ENCODE results near the gene STARD9.
"Not testable (repeated sequence)": the region's sequence is repeated elsewhere in the genome, so short reads cannot be mapped to it uniquely, and the experiment has no call there.

STARD9 gene

DNA sequence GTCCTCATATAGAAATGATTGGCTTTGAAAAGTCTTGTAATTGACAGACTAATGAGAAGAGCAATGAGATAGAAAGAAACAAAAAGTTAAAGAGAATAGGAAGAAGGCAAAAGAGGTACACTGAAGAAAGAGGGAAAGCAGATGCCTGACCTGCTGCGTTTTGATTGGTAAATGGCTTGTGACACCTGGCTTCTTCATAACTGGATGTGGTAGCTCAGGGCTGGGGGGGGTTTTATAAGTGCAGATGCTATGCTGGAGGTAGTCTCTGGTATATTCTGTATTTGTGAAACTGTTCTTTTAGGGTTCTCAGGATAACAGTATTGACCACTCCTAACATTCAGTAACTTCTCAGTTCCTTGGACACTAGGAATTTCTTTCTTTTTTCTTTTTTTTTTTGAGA is 1.4 kb downstream of the STARD9 start:
- Mint-ChIP-seq H3K4me1 (ENCODE audit: low read depth) (peaks cover 45% of the 10 kb centered on the region), H3K27ac (no peak overlapping the region), H3K36me3 (ENCODE audit: low read depth) (peaks cover 15% of the 10 kb centered on the region), H3K4me3 (peak overlapping the region; percentile 94), H3K9me3 (no peaks in the 10 kb centered on the region), H3K27me3 (ENCODE audit: low read depth) (peaks cover 28% of the 10 kb centered on the region)
- no peak for DNase-seq (ENCODE audit: low spot score)

DNA sequence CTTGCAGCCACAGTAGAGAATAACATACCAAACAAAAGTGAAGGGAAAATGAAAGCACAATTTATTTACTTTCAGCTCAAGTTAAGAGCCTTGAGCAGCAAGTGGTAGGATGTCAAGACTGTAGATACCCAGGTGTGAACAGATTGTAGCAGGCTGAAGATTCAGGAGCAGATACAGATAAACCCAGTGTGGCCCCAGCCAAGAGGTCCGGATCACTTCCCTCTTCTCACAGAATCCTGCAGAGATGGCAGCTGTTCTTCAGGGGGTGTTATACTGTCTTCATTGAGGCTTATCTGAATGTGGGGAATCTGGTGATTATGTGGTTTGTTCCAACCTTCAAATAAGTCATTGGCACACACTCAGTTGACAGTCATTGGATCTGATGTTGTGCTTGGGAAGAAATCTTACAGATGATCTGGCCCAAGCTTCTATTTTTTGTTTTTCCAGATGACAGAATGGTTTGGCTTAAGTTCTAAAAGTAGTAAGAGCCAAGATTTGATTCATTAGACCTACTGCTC is 2.2 kb downstream of the STARD9 start:
- peaks cover 50% of the 10 kb centered on the region for H3K4me1 Mint-ChIP-seq (ENCODE audit: low read depth)
- peaks cover 14% of the 10 kb centered on the region for H3K36me3 Mint-ChIP-seq (ENCODE audit: low read depth)
- peak overlapping the region; percentile 60 for H3K4me3 Mint-ChIP-seq
- no peaks in the 10 kb centered on the region for H3K9me3 Mint-ChIP-seq
- H3K27ac Mint-ChIP-seq = peak overlapping the region; percentile 15
- DNase-seq (ENCODE audit: low spot score) = no peak
- peaks cover 28% of the 10 kb centered on the region for H3K27me3 Mint-ChIP-seq (ENCODE audit: low read depth)

DNA sequence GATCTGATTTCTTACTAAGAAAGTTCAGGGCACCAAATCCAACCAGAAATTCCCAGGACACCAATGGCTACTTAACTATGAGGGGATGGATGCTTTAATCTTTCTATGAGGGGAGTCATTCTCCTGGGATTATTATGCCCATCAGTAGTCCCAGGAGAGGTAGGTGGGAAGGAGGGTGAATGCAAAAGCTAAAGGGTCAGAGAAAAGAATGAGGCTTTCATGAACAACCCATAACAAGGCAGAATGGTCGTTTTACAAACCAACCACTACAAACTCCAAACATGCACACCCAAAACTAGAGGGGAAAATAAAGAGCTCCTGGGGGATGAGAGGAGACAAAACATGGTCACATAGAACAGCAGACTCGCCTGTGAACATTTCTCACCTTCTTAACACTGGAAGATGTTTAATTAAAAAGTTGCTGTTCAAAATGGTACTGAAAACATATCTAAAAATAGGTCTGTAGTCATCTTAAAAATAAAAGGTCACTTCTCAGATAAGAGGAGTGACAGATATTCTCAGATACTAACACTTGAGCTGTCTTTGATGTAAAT is 3.7 kb downstream of the STARD9 start:
- DNase-seq (ENCODE audit: low spot score) = no peak
- no peaks in the 10 kb centered on the region for H3K9me3 Mint-ChIP-seq
- no peak overlapping the region for H3K27ac Mint-ChIP-seq
- H3K27me3 Mint-ChIP-seq (ENCODE audit: low read depth) = peaks cover 28% of the 10 kb centered on the region
- peak overlapping the region; percentile 5 for H3K4me3 Mint-ChIP-seq
- peaks cover 15% of the 10 kb centered on the region for H3K36me3 Mint-ChIP-seq (ENCODE audit: low read depth)
- H3K4me1 Mint-ChIP-seq (ENCODE audit: low read depth) = peaks cover 56% of the 10 kb centered on the region

- Mint-ChIP-seq H3K9me3 (no peaks in the 10 kb centered on the region), H3K27me3 (ENCODE audit: low read depth) (peaks cover 27% of the 10 kb centered on the region), H3K4me3 (peak overlapping the region; percentile 89), H3K36me3 (ENCODE audit: low read depth) (peaks cover 17% of the 10 kb centered on the region), H3K27ac (peak overlapping the region; percentile 79), H3K4me1 (ENCODE audit: low read depth) (peaks cover 50% of the 10 kb centered on the region)
- peak; percentile 78 for DNase-seq (ENCODE audit: low spot score)
These were observed 5.9 kb downstream of the STARD9 start for GRCh38 chr15:42581272-42581730.

DNA sequence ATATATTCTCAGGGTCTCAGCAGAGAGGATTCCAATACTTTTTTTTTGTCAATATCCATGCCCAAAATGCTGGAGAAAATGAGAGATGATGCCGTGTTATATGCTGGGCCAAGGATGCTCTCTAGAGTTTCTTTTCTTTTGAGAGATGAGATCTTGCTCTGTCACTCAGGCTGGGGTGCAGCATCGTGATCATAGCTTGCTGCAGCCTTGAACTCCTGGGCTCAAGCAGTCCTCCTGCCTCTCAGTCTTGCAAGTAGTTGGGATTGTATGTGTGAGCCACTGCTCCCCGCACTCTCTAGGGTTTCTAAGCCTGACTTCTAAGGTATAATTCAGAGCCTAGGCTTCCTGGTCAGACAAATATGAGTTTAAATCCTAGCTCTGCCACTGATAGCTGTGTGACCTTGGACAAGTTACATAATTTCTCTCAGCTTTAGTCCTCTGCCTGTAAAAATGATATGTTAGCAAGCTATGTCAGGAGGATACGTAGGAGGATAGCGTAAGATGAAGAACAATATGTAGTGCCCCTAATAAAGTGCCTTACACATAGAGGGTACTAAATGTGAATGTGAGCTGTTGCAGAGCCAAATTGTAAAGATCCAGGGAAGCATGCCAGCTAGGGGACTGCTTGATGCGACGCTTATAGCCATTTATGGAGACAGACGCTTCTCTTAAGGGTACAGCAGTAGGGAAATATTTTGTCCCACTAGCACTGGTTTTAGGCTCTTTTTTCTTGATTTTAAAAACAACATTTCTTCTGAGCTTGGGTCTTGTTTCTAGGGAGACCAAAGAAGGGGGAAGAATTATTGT is 7.4 kb downstream of the STARD9 start:
- Mint-ChIP-seq H3K4me1 (ENCODE audit: low read depth) (peaks cover 39% of the 10 kb centered on the region), H3K36me3 (ENCODE audit: low read depth) (peaks cover 17% of the 10 kb centered on the region), H3K9me3 (no peaks in the 10 kb centered on the region), H3K27ac (no peak overlapping the region), H3K27me3 (ENCODE audit: low read depth) (peaks cover 23% of the 10 kb centered on the region), H3K4me3 (no peak overlapping the region)
- no peak for DNase-seq (ENCODE audit: low spot score)

DNA sequence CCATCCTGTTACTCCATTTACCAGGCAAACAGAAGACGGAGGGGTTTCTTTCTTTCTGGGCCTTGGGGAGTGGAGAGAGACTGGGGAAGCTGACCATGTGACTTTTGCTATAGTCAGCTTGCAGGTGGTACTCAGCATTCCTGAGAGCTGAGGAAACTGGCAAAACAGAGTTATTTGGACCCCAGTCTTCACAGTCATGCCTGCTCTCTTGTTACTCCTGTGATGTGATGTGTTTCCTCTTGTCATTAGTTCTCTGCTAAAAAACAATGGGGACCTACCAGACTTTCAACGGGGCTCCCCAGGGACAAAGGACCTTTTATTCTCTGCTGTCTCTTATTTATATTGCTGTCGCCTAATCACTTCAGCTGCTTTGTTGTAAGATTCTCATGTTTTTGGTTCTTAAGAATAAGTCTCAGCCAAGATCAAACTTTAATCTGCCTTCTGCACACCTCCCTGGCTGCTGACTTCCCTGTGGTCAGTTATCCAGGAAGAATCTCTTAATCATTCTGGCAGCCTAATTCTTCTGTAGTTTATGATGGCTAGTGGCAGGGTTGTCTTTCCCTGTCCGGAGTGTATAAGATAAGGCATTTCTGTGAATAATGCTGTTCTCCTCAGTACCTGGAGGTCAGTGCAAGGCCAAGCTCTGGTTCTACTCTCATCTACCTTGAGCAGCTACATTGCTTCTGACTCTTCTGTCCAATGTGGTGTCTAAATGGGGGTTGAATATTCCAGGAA is 8.8 kb downstream of the STARD9 start:
- Mint-ChIP-seq H3K4me3 (no peak overlapping the region), H3K27me3 (ENCODE audit: low read depth) (peaks cover 13% of the 10 kb centered on the region), H3K36me3 (ENCODE audit: low read depth) (peaks cover 12% of the 10 kb centered on the region), H3K4me1 (ENCODE audit: low read depth) (peaks cover 30% of the 10 kb centered on the region), H3K9me3 (no peaks in the 10 kb centered on the region), H3K27ac (no peak overlapping the region)
- no peak for DNase-seq (ENCODE audit: low spot score)

- no peak overlapping the region for H3K4me3 Mint-ChIP-seq
- H3K9me3 Mint-ChIP-seq = no peaks in the 10 kb centered on the region
- H3K27me3 Mint-ChIP-seq (ENCODE audit: low read depth) = no peaks in the 10 kb centered on the region
- H3K36me3 Mint-ChIP-seq (ENCODE audit: low read depth) = peaks cover 11% of the 10 kb centered on the region
- H3K4me1 Mint-ChIP-seq (ENCODE audit: low read depth) = peaks cover 4% of the 10 kb centered on the region
- DNase-seq (ENCODE audit: low spot score) = no peak
- H3K27ac Mint-ChIP-seq = no peak overlapping the region
These were observed 15.3 kb downstream of the STARD9 start for GRCh38 chr15:42590619-42591237.

GRCh38 chr15:42591238-42591934 is 16.0 kb downstream of the STARD9 start:
- Mint-ChIP-seq H3K27ac (no peak overlapping the region), H3K4me1 (ENCODE audit: low read depth) (peaks cover 4% of the 10 kb centered on the region), H3K36me3 (ENCODE audit: low read depth) (peaks cover 11% of the 10 kb centered on the region), H3K9me3 (no peaks in the 10 kb centered on the region), H3K27me3 (ENCODE audit: low read depth) (no peaks in the 10 kb centered on the region), H3K4me3 (no peak overlapping the region)
- DNase-seq (ENCODE audit: low spot score) = no peak

- Mint-ChIP-seq H3K27ac (no peak overlapping the region), H3K36me3 (ENCODE audit: low read depth) (peaks cover 11% of the 10 kb centered on the region), H3K9me3 (no peaks in the 10 kb centered on the region), H3K4me3 (no peak overlapping the region), H3K4me1 (ENCODE audit: low read depth) (peaks cover 4% of the 10 kb centered on the region), H3K27me3 (ENCODE audit: low read depth) (no peaks in the 10 kb centered on the region)
- no peak for DNase-seq (ENCODE audit: low spot score)
These were observed 17.3 kb downstream of the STARD9 start for GRCh38 chr15:42592716-42593115.

DNA sequence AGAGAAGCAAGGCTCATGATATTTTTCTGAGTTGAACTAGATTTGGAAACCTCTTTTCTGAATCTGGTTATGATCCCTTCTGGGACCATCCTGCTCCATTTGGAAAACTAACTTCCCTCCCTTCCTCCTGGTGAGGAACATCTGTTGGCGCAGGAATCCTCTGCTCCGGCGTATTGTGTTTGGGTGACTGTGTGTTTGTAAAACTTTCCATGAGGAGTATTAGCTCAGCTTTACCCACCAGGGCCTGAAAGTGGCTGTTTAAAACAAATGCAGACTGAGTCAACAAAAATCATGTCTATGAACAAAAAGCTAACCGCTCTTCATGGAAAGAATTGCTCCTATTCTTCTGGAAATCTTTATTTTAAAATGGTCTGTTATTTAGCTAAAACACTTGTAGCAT is 17.7 kb downstream of the STARD9 start:
- H3K4me1 Mint-ChIP-seq (ENCODE audit: low read depth) = peaks cover 4% of the 10 kb centered on the region
- no peak overlapping the region for H3K4me3 Mint-ChIP-seq
- peaks cover 11% of the 10 kb centered on the region for H3K36me3 Mint-ChIP-seq (ENCODE audit: low read depth)
- no peak for DNase-seq (ENCODE audit: low spot score)
- H3K9me3 Mint-ChIP-seq = no peaks in the 10 kb centered on the region
- no peak overlapping the region for H3K27ac Mint-ChIP-seq
- H3K27me3 Mint-ChIP-seq (ENCODE audit: low read depth) = no peaks in the 10 kb centered on the region

- H3K4me3 Mint-ChIP-seq = no peak overlapping the region
- H3K4me1 Mint-ChIP-seq (ENCODE audit: low read depth) = peaks cover 4% of the 10 kb centered on the region
- no peak for DNase-seq (ENCODE audit: low spot score)
- no peaks in the 10 kb centered on the region for H3K27me3 Mint-ChIP-seq (ENCODE audit: low read depth)
- no peak overlapping the region for H3K27ac Mint-ChIP-seq
- no peaks in the 10 kb centered on the region for H3K9me3 Mint-ChIP-seq
- peaks cover 11% of the 10 kb centered on the region for H3K36me3 Mint-ChIP-seq (ENCODE audit: low read depth)
These were observed 18.7 kb downstream of the STARD9 start for GRCh38 chr15:42594095-42594494.

DNA sequence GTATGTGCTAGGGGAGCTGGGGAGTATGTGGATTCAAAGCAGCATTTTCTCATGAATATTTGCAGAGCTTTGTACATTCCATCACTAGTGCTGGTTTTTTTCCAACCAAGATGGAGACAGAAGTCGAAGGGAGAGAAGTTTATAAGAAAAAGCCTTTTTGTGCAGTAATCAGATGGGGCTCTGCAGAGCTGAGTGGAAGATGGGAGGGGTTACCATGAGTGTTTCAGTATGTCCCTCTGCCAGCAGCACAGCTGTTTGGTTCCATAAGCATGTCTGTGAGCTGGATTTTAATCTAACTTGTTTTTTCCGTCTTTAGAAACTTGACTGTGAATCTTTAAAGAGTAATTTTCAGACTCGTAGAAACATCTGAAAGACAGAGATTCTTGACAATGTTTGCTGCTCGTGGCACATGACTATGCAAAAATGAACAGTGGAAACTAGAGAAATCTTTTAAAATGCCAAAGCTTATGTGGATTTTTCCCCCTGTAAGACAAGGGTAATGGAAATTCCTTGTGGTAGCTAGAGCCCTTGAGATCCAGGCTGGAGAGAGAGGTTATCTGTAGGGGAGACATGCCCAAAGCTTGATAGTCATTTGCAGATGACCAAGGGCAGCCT is 20.3 kb downstream of the STARD9 start:
- H3K9me3 Mint-ChIP-seq = peaks cover 4% of the 10 kb centered on the region
- H3K36me3 Mint-ChIP-seq (ENCODE audit: low read depth) = peaks cover 12% of the 10 kb centered on the region
- H3K4me3 Mint-ChIP-seq = no peak overlapping the region
- no peaks in the 10 kb centered on the region for H3K27me3 Mint-ChIP-seq (ENCODE audit: low read depth)
- DNase-seq (ENCODE audit: low spot score) = no peak
- H3K4me1 Mint-ChIP-seq (ENCODE audit: low read depth) = peaks cover 4% of the 10 kb centered on the region
- no peak overlapping the region for H3K27ac Mint-ChIP-seq

DNA sequence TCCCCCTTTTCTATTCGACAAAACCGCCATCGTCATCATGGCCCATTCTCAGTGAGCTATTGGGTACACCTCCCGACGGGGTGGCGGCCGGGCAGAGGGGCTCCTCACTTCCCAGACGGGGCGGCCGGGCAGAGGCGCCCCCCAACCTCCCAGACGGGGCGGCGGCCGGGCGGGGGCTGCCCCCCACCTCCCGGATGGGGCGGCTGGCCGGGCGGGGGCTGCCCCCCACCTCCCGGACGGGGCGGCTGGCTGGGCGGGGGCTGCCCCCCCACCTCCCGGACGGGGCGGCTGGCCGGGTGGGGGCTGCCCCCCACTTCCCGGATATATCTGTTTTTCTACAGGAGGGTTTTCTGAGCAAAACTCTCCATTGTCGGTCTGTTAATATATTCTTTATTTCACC is 25.9 kb downstream of the STARD9 start:
- not testable (repeated sequence) for H3K9me3 Mint-ChIP-seq; H3K27me3 Mint-ChIP-seq (ENCODE audit: low read depth); H3K4me3 Mint-ChIP-seq; H3K27ac Mint-ChIP-seq; DNase-seq (ENCODE audit: low spot score)
- H3K36me3 Mint-ChIP-seq (ENCODE audit: low read depth) = peaks cover 25% of the 10 kb centered on the region
- H3K4me1 Mint-ChIP-seq (ENCODE audit: low read depth) = peaks cover 22% of the 10 kb centered on the region

Measured in T-helper 2 cell treated with Interferon-gamma antibody and Interleukin-4, amounts not matched to agents 5 μg/mL and 100 μg/mL, for 36 hours (primary cell).